Cardiac septum (tissue), 1 donor: ENCODE data around the gene PDCD1. TPM values are rescaled to one million over a fixed set of nuclear protein-coding genes. Genes with fewer than 3 reads are reported as not detected.
"Not testable (repeated sequence)": the region's sequence is repeated elsewhere in the genome, so short reads cannot be mapped to it uniquely, and the experiment has no call there.

Experiments used
- DNase-seq: peaks from one replicate; pipeline ENCODE4 v3.0.0-alpha.2; 2020; ENCODE audit warnings: low spot score
- intact Hi-C: fragments of 100-400 bp; cut with DNase I; formaldehyde crosslinking; loops from one replicate; pipeline ENCODE4 v1.14.0; 2022
- total RNA-seq: library from RNA; stranded (reverse); fragmentation: NEBNext Ultra II Directional; extraction: Animal tissue kit (Norgen Biotek cat#: 25700); gene quantifications from one replicate; pipeline ENCODE4 v1.2.1, GENCODE V29; 2021
- donor health status: DM: no; HTN: no; CAD: no.

PDCD1 gene
- total RNA-seq, 1 donor from 2014 or later, result 2.0 TPM

DNA sequence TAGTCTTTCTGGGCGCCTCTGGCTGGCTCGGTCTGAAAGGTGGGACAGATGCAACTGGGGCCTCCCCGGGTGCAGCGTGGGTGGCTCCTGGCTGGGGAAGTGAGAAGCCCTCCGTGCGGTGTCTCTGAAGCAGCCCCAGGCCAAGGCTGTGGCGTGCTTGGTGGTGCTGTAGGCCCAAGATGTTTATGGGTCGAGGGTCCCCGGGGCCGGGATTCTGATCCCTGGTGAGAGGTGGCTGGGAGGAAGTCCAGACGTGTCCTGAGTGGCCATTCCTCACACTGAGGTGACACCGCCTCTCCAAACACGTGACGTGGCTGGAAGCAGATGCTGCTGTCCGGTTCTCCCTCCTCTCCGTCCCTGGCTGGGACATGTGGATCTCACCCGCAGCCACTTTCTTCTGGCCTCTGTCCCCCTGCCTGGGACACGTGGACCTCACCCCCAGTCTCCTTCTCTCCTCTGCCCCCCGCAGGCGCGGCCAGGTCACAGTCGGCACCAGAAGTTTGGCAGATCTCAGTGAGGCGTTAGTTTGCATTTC, 23.5 kb upstream of the PDCD1 start:
- no peak for DNase-seq
- intact Hi-C loops, result loop anchor here (5.0 kb wide), 1 partner anchor 180 kb away; the partner anchor contains the start of gene ING5

GRCh38 chr2:241880311-241881073, 21.8 kb upstream of the PDCD1 start:
- no peak for DNase-seq
- intact Hi-C loops, result loop anchor here (5.0 kb wide), 1 partner anchor 178 kb away; the partner anchor contains the start of gene ING5

DNA sequence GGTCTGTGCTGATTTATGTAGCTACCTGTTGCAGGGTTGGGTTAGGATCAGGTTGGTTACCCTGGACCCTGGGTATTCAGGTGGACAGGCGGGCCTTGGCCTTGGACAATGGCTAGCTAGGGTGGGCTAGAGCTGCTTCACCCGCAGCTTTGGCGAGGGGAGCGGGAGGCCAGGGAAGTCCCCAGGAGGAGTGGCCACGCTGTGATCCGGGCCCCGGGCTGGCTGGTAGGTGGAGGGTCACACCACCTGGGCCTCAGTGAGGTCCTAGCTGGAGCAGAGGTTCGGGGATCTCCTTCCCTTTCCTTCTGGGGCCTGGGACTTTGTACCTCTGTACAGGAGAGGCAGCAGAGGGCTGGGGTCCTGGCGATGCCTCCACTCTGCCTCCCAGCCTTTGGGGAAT, 20.6 kb upstream of the PDCD1 start:
- no peak for DNase-seq
- intact Hi-C loops, result loop anchor here (5.0 kb wide), 1 partner anchor 142 kb away; no protein-coding TSS in a partner anchor

DNA sequence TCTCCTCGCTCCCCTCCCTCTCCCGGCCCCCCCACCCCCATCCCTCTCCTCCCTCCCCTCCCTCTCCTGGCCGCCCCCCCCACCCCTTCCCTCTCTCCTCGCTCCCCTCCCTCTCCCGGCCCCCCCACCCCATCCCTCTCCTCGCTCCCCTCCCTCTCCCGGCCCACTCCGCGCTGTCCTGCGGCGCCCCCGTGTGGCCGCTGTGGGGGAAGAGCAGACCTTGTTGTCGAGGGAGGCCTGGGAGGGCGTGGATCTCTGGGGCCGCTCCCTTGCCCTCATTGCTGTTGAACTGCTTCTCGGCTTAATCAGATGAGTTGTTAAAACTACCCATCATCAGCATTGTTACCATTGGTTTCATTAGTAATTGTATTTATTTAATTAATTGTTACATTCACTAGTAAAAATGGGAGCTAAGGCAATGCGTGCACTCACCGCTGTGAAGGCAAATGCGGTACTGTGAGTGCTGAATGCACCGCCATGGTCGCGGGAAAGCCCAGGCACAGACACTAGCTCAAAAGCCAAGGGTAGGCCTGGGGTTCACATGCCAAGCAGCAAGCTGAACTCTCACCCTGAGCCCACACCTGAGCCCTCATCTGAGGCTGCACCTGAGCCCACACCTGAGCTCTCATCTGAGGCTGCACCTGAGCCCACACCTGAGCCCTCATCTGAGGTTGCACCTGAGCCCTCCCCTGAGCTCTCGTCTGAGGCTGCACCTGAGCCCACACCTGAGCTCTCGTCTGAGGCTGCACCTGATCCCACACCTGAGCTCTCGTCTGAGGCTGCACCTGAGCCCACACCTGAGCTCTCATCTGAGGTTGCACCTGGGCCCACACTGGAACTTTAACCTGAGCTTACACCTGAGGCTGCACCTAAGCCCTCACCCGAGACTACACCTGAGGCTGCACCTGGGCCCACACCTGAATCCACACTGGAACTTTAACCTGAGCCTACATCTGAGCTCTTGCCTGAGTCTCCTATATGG, 19.6 kb upstream of the PDCD1 start:
- DNase-seq, result no peak
- intact Hi-C loops, result loop anchor here (5.0 kb wide), 1 partner anchor 141 kb away; no protein-coding TSS in a partner anchor

DNA sequence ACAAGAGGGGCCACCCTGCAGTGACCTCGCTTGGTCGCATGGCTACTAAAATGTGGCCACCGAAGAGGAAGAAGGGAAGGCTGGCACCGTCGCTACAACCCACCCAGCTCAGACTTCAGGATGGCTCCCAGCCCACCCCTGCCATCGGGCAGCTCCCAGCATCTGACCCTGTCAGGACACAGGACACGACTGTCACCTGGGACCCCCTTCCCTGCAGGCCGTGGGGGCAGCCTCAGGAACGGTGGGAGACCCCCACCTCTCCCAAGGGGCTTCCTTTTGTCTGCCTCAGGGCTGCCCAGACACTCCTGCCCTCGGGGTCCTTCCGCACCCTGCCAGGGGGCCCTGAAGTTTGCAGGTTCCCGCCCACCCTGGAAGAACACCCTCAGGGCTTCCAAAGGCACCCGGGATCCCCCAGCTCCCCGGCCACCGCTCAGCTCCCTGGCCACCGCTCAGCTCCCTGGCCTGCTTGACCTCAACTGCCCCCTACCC, 18.5 kb upstream of the PDCD1 start:
- DNase-seq, result no peak
- intact Hi-C loops, result loop anchor here (5.0 kb wide), 1 partner anchor 140 kb away; no protein-coding TSS in a partner anchor

GRCh38 chr2:241876528-241877196, 18.0 kb upstream of the PDCD1 start:
- intact Hi-C loops, result loop anchor here (5.0 kb wide), 1 partner anchor 139 kb away; no protein-coding TSS in a partner anchor
- DNase-seq, result no peak

GRCh38 chr2:241875754-241876527, 17.2 kb upstream of the PDCD1 start:
- not testable (repeated sequence) for DNase-seq
- intact Hi-C loops, result loop anchor here (5.0 kb wide), 1 partner anchor 139 kb away; no protein-coding TSS in a partner anchor

DNA sequence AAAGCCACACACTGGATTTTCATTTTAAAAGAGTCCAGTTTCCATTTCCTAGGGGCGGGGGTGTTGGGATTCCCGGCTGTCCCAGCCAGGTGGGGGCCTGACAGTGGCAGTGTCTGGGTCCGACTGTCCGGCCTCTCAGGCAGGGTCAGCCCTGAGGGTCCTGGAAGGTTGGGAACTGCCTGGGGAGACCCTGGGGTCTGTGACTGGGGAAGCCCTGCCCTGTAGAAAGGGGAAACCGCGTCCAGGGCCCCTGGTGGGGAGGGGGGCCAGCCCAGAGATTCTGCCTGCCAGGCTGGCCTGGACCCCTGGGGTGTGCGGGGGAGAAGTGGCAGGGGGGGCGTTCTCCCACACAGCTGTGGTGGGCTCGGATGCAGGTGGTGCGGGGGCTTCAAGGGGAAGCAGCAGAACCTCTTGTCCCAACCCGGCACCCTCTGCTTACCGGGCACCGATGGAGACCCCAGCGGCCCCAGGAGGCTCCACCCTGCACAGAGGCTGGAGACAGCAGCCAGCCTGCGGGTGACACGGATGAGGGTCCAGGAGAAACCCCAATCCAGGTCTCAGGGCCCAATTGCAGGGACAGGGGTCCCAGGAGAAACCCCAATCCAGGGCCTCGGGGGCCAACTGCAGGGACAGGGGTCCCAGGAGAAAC, 15.7 kb upstream of the PDCD1 start:
- no peak for DNase-seq
- intact Hi-C loops, result no loop called here

- DNase-seq, result no peak
- intact Hi-C loops, result no loop called here
Observed at GRCh38 chr2:241873803-241874110, 15.1 kb upstream of the PDCD1 start.

DNA sequence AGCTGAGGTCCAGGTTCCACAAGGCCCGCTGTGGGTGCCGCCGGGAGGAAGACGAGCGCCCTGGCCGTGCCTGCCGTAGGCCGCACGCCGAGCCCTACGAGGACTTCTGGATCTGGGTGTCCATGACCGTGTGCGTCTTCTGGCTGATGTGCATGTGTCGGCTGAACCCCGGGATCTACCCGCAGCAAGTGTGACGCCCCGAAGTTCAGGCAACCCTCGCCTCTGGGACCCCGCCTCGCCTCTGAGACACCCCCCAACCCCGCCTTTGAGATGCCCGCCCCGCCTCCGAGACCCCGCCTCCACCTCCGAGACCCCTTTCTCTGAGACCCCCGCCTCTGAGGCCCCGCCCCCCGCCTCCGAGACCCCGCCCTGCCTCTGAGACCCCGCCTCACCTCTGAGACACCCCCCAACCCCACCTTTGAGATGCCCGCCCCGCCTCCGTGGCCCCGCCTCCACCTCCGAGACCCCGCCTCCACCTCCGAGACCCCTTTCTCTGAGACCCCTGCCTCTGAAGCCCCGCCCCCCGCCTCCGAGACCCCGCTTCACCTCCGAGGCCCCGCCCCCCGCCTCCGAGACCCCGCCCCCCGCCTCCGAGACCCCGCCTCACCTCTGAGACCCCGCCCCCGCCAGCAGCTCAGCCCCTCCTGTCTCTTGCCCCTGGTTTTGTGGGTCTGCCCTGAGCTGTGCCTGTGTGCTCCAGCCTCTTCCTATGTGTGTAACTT, 14.5 kb upstream of the PDCD1 start:
- no peak for DNase-seq
- intact Hi-C loops, result no loop called here

DNA sequence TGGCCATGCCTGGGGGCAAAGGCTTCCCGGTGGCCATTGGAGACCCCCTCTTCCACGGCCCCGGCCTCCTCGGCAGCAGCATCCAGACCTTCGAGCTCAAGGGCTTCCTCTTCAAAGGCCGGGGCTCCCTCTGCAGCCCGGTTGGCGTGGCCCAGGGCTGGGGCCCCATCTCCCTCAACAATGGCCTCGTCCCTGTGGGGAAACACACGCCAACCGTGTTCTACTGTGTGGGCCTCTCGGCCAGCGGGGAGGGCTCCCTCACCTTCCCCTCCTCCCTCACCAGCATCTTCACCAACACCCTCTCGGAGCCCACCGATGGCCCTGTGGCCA, 13.6 kb upstream of the PDCD1 start:
- DNase-seq, result no peak
- intact Hi-C loops, result no loop called here

- no peak for DNase-seq
- intact Hi-C loops, result no loop called here
Observed at GRCh38 chr2:241871538-241872312, 13.0 kb upstream of the PDCD1 start.

DNA sequence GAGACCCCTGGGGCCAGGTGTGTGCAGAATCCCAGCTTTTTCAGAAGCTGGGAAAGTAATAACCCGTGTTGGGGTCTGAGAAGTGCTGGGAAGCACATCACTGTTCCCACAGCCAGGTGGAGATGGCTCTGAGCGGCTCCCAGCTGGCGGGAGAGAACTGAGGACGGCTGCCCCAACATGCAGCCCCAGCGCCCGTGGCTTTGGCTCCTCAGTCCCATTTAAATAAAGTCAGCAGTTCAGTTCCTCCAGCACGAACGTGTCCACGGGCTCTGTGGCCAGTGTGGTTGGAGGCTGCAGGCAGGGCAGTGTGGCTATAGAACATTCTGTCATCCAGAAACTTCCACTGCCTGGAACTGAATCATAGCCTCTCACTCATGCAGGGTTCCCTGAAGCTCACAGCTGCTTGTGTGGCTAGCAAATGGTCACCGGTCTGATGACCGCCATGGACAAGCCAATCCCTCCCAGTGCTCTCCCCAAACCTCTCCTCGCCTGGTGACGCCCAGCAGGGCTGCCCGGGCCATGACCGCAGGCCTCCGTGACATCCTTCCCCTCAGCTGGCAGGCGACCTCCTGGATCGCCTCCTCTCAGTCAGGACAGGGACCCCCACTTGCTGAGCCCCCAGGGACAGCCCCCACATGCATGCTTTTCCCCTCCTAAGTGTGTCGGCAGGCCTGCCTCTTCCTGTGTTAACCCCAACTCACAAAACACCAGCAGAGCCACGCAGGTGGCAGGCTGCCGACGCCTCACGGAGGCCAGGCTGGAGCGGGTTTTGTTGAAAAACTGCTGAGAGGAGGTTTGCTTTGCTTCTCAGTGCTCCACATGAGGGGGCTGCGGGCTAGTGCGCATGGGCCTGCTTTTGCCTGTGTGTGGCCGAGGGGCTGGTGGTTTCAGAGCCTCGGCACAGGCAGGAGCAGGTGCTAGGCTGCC, 12.2 kb upstream of the PDCD1 start:
- intact Hi-C loops, result no loop called here
- no peak for DNase-seq

GRCh38 chr2:241870081-241870541, 11.4 kb upstream of the PDCD1 start:
- intact Hi-C loops, result no loop called here
- peak; percentile 76 for DNase-seq

DNA sequence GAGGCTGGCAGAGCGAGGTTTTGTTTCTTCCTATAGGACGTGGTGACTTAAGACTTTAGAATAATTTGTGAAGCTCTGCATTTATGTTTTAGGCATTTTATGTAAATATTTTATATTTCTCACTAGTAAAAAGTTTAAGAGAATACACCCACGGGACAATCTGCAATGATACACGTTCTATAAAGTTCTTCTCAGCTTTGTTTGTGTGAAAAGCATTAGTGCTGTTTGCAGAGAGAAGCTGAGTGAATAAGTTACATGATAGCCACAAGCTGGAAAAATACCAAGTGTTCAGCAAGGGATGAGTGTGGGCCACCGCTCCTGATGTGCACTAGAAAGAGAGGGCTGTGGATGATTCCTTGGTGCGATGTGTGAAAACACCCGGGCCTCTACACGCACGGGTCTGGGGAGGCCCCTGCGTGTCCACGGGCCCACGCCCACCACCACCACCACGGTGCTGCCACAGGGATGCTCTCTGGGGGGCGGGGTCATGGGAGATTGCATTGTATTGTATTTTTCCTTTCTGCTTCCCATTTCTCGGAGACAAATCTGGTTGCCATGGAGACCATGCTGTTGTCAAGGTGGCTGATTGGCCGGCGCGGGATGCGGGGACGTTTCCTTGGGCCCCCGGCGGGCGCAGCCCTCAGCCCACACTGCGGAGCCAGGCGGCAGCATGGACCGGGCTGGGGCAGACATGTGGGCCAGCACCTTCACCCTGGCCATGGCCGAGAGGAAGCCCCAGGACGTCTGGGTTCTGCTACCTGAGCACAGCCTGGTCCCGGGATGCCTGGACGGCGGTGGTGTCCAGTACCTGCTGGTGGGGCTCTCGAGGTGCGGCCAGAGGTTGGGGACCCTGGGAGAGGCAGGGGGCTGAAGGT, 10.6 kb upstream of the PDCD1 start, which contains the start of gene RTP5:
TSS of gene RTP5 (plus strand) at position 643 of the 875 bp plus-strand sequence. CDS start at position 671, 28 bp downstream.
- DNase-seq, result no peak

More for the DNA sequence above, 10.6 kb upstream of the PDCD1 start, which contains the start of gene RTP5:
- intact Hi-C loops, result no loop called here
